Measurements from ENCODE around the gene GATAD2B.

GATAD2B gene

GRCh38 chr1:153960206-153960605, 37.4 kb upstream of the GATAD2B start:
- DNase-seq (ENCODE audit: low read depth, low spot score) = no peak
- TF ChIP-seq, protein P1, sequence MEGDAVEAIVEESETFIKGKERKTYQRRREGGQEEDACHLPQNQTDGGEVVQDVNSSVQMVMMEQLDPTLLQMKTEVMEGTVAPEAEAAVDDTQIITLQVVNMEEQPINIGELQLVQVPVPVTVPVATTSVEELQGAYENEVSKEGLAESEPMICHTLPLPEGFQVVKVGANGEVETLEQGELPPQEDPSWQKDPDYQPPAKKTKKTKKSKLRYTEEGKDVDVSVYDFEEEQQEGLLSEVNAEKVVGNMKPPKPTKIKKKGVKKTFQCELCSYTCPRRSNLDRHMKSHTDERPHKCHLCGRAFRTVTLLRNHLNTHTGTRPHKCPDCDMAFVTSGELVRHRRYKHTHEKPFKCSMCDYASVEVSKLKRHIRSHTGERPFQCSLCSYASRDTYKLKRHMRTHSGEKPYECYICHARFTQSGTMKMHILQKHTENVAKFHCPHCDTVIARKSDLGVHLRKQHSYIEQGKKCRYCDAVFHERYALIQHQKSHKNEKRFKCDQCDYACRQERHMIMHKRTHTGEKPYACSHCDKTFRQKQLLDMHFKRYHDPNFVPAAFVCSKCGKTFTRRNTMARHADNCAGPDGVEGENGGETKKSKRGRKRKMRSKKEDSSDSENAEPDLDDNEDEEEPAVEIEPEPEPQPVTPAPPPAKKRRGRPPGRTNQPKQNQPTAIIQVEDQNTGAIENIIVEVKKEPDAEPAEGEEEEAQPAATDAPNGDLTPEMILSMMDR (IDR thresholded peaks at IDR 0.05; ENCODE audit: insufficient read depth, low read length, missing control alignments) = no peak
- ChIA-PET POLR2A (interaction anchor here (0.6 kb wide), 2 partner anchors 17 to 27 kb away, joined by 3 read pairs; no protein-coding TSS in a partner anchor), CTCF (interaction anchor here (1.2 kb wide), 1 partner anchor 27 kb away, joined by 3 read pairs; no protein-coding TSS in a partner anchor)
- no peak overlapping the region for H3K4me3 ChIP-seq (ENCODE audit: low read depth, low read length)

DNA sequence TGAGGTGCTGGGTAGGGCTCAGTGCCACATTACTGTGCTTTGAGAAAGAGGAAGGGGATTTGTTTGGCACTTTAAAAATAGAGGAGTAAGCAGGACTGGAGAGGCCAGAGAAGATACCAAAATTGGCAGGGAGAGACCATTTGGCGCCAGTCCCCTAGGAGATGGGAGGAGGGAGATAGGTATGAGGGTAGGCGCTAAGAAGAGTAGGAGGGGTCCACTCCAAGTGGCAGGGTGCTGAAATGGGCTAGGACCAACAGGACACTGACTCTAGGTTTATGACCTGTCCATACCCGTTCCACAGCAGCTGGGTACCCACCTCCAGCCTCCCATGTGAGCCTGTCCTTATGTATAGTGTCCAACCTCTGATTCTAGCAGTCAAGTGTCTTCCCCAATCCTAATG, 36.7 kb upstream of the GATAD2B start:
- no peak overlapping the region for H3K4me3 ChIP-seq (ENCODE audit: low read depth, low read length)
- CTCF ChIA-PET = interaction anchor here (1.2 to 5.6 kb wide), 2 partner anchors 14 to 28 kb away, joined by 3 to 83 read pairs; partner anchors contain the start of gene DENND4B
- TF ChIP-seq, protein P1 (IDR thresholded peaks at IDR 0.05; ENCODE audit: insufficient read depth, low read length, missing control alignments) = no peak
- DNase-seq (ENCODE audit: low read depth, low spot score) = no peak
- POLR2A ChIA-PET = interaction anchor here (0.6 to 1.7 kb wide), 3 partner anchors 8 to 296 kb away, joined by 3 to 17 read pairs (median 5); partner anchors contain the start of gene CREB3L4

DNA sequence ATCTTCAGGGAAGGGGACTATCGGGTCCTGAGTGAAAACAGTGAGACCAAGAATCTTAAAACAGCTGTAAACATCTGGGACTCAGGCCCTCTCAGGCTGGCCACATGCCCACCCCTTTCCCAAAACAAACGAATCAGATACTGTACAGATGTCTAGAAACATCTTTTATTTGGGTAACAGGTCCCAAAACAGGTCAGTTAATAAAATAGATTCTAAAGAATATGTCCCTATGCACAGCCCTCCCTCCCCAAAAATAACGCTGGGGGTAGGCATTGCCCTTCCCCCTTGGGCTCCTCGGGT, 36.1 kb upstream of the GATAD2B start:
- TF ChIP-seq, protein P1 (IDR thresholded peaks at IDR 0.05; ENCODE audit: insufficient read depth, low read length, missing control alignments) = no peak
- H3K4me3 ChIP-seq (ENCODE audit: low read depth, low read length) = peak overlapping the region; percentile 94
- POLR2A ChIA-PET = interaction anchor here (0.6 to 1.7 kb wide), 8 partner anchors 9 to 36 kb away, joined by 3 to 17 read pairs (median 4); partner anchors contain the start of genes CREB3L4, DENND4B, GATAD2B and JTB
- CTCF ChIA-PET = interaction anchor here (1.5 to 5.6 kb wide), 2 partner anchors 14 to 28 kb away, joined by 7 to 83 read pairs; partner anchors contain the start of genes DENND4B and RAB13
- DNase-seq (ENCODE audit: low read depth, low spot score) = no peak

DNA sequence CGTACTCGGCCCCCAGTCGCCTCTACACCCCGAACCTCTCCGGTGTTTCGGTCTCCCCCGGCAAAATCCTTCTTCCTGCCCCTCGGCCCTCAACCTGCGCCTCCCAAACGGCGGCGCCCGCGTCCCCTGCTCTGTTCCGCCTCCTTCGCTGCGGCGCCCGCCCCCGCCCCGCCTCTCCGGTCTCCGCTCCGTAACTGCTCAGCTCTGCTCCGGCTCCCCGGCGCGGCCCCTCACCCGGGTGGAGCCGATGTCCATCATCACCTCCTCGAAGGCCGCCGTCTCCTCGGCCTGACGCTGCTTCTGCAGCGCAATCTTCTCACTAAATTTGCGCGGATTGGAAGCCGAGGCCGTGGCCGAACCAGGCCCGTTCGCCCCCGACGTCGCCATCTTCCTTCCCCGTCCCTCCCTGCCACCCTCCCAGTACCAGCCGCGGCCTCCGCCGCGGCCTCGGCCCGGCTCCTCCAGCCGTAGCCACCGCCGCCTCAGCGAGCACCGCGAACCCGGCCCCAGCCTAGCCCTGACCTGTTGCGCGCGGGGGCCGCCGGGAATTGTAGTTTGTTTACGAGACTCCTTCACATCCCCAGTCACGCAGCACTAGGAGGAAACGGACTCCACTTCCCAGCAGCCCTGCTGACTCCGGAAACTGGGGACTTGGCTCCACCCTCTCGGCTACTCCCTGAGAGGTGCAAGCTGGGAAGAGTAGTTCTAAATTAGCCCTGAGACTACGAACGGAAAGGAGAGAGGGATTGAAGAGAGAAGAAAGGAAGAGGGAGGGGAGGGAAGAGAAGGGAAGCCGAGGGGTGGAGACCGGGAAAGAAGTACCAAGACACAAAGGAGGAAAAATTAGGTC, 35.6 kb upstream of the GATAD2B start, which contains the start of gene CRTC2:
Gene CRTC2 (minus strand): TSS at position 502 of the 850 bp plus-strand sequence. CDS start 115 bp downstream, at position 387.
- peak within 1 kb of the TSS; percentile 94 for H3K4me3 ChIP-seq (ENCODE audit: low read depth, low read length)
- ChIA-PET CTCF (interaction anchor here (1.0 to 5.6 kb wide), 3 partner anchors 13 to 138 kb away, joined by 3 to 83 read pairs (median 7); partner anchors contain the start of genes DENND4B and RAB13), POLR2A (interaction anchor here (0.6 to 2.7 kb wide), 11 partner anchors 9 to 35 kb away, joined by 3 to 18 read pairs (median 4); partner anchors contain the start of genes CREB3L4, DENND4B, GATAD2B and JTB)
- peak; percentile 85 for DNase-seq (ENCODE audit: low read depth, low spot score)
- TF ChIP-seq, protein P1 (IDR thresholded peaks at IDR 0.05; ENCODE audit: insufficient read depth, low read length, missing control alignments) = peak; percentile 2

GRCh38 chr1:153957744-153958110, 35.0 kb upstream of the GATAD2B start:
- peak overlapping the region; percentile 94 for H3K4me3 ChIP-seq (ENCODE audit: low read depth, low read length)
- no peak for DNase-seq (ENCODE audit: low read depth, low spot score)
- TF ChIP-seq, protein P1 (IDR thresholded peaks at IDR 0.05; ENCODE audit: insufficient read depth, low read length, missing control alignments) = no peak
- ChIA-PET POLR2A (interaction anchor here (0.6 to 2.7 kb wide), 7 partner anchors 8 to 332 kb away, joined by 3 to 18 read pairs (median 4); partner anchors contain the start of genes CREB3L4, DENND4B and JTB), CTCF (interaction anchor here (0.7 to 5.6 kb wide), 4 partner anchors 9 to 137 kb away, joined by 3 to 83 read pairs (median 6); partner anchors contain the start of genes DENND4B and RAB13)

All from AG04449 (cell line).